Mucosa of stomach (tissue), 1 donor: ENCODE measurements around the gene ERICH6B.

Source experiments
- H3K27me3 ChIP-seq: one replicate; pipeline ENCODE4 v1.7.0; 2013; ENCODE audit warnings: mild to moderate bottlenecking, low read length; ENCODE audit not compliant: control insufficient read depth, insufficient read depth
- H3K36me3 ChIP-seq: one replicate; pipeline ENCODE4 v1.7.0; 2013; ENCODE audit warnings: low read length; ENCODE audit not compliant: control insufficient read depth, insufficient read depth
- H3K4me1 ChIP-seq: one replicate; pipeline ENCODE4 v1.7.0; 2013; ENCODE audit warnings: mild to moderate bottlenecking, low read length; ENCODE audit not compliant: control insufficient read depth, insufficient read depth
- H3K4me3 ChIP-seq: one replicate; pipeline ENCODE4 v1.7.0; 2013; ENCODE audit warnings: low read length
- H3K9ac ChIP-seq: one replicate; pipeline ENCODE4 v1.7.0; 2013; ENCODE audit warnings: mild to moderate bottlenecking, low read length, moderate library complexity
- H3K9me3 ChIP-seq: one replicate; pipeline ENCODE4 v1.7.0; 2013; ENCODE audit warnings: mild to moderate bottlenecking, low read length, moderate library complexity; ENCODE audit not compliant: control insufficient read depth
- donor health status: Pancreatic carcinoma.

ERICH6B gene

GRCh38 chr13:45628094-45628493, 12.6 kb upstream of the ERICH6B start:
- Histone ChIP-seq H3K4me1 (no peaks in the 10 kb centered on the region), H3K36me3 (no peaks in the 10 kb centered on the region)

GRCh38 chr13:45627656-45628055, 12.1 kb upstream of the ERICH6B start:
- H3K9me3 ChIP-seq: no peaks in the 10 kb centered on the region
- no peak overlapping the region for H3K4me3 ChIP-seq
- H3K9ac ChIP-seq: no peak overlapping the region
- no peaks in the 10 kb centered on the region for H3K4me1 ChIP-seq
- H3K27me3 ChIP-seq: peaks cover 8% of the 10 kb centered on the region
- no peaks in the 10 kb centered on the region for H3K36me3 ChIP-seq

More at GRCh38 chr13:45628094-45628493, 12.6 kb upstream of the ERICH6B start:
- H3K9me3 ChIP-seq: no peaks in the 10 kb centered on the region
- no peak overlapping the region for H3K9ac ChIP-seq
- peaks cover 4% of the 10 kb centered on the region for H3K27me3 ChIP-seq
- no peak overlapping the region for H3K4me3 ChIP-seq

- no peaks in the 10 kb centered on the region for H3K4me1 ChIP-seq
- peaks cover 9% of the 10 kb centered on the region for H3K27me3 ChIP-seq
- H3K9me3 ChIP-seq: no peaks in the 10 kb centered on the region
- no peaks in the 10 kb centered on the region for H3K36me3 ChIP-seq
- H3K9ac ChIP-seq: no peak overlapping the region
- H3K4me3 ChIP-seq: no peak overlapping the region
Measured at GRCh38 chr13:45626731-45627374, 11.3 kb upstream of the ERICH6B start.

- no peak overlapping the region for H3K4me3 ChIP-seq
- H3K9me3 ChIP-seq: no peaks in the 10 kb centered on the region
- no peak overlapping the region for H3K9ac ChIP-seq
- H3K4me1 ChIP-seq: no peaks in the 10 kb centered on the region
- peaks cover 14% of the 10 kb centered on the region for H3K27me3 ChIP-seq
- no peaks in the 10 kb centered on the region for H3K36me3 ChIP-seq
Measured at GRCh38 chr13:45623516-45624090, 8.1 kb upstream of the ERICH6B start.

- no peaks in the 10 kb centered on the region for H3K9me3 ChIP-seq
- no peak overlapping the region for H3K4me3 ChIP-seq
- H3K4me1 ChIP-seq: no peaks in the 10 kb centered on the region
- peaks cover 14% of the 10 kb centered on the region for H3K27me3 ChIP-seq
- no peak overlapping the region for H3K9ac ChIP-seq
- no peaks in the 10 kb centered on the region for H3K36me3 ChIP-seq
Measured at GRCh38 chr13:45621950-45622349, 6.4 kb upstream of the ERICH6B start.

- H3K4me3 ChIP-seq: no peak overlapping the region
- H3K9ac ChIP-seq: no peak overlapping the region
- no peaks in the 10 kb centered on the region for H3K9me3 ChIP-seq
- no peaks in the 10 kb centered on the region for H3K36me3 ChIP-seq
- H3K27me3 ChIP-seq: no peaks in the 10 kb centered on the region
- no peaks in the 10 kb centered on the region for H3K4me1 ChIP-seq
Measured at GRCh38 chr13:45607931-45608330, 7.6 kb downstream of the ERICH6B start.

- Histone ChIP-seq H3K36me3 (no peaks in the 10 kb centered on the region), H3K9me3 (no peaks in the 10 kb centered on the region), H3K9ac (no peak overlapping the region), H3K4me3 (no peak overlapping the region), H3K4me1 (no peaks in the 10 kb centered on the region), H3K27me3 (no peaks in the 10 kb centered on the region)
Measured at GRCh38 chr13:45604892-45605291, 10.6 kb downstream of the ERICH6B start.

GRCh38 chr13:45603338-45603737, 12.2 kb downstream of the ERICH6B start:
- Histone ChIP-seq H3K4me3 (no peak overlapping the region), H3K9me3 (no peaks in the 10 kb centered on the region), H3K36me3 (no peaks in the 10 kb centered on the region), H3K9ac (no peak overlapping the region), H3K27me3 (no peaks in the 10 kb centered on the region), H3K4me1 (no peaks in the 10 kb centered on the region)

GRCh38 chr13:45602183-45603170, 13.1 kb downstream of the ERICH6B start:
- no peaks in the 10 kb centered on the region for H3K36me3 ChIP-seq
- no peak overlapping the region for H3K4me3 ChIP-seq
- H3K4me1 ChIP-seq: no peaks in the 10 kb centered on the region
- H3K9ac ChIP-seq: no peak overlapping the region
- H3K9me3 ChIP-seq: no peaks in the 10 kb centered on the region
- no peaks in the 10 kb centered on the region for H3K27me3 ChIP-seq

GRCh38 chr13:45601680-45602079, 13.9 kb downstream of the ERICH6B start:
- Histone ChIP-seq H3K27me3 (no peaks in the 10 kb centered on the region), H3K4me1 (no peaks in the 10 kb centered on the region), H3K9ac (no peak overlapping the region), H3K4me3 (no peak overlapping the region), H3K36me3 (no peaks in the 10 kb centered on the region), H3K9me3 (no peaks in the 10 kb centered on the region)

GRCh38 chr13:45598597-45598996, 16.9 kb downstream of the ERICH6B start:
- Histone ChIP-seq H3K36me3 (no peaks in the 10 kb centered on the region), H3K4me3 (no peak overlapping the region), H3K4me1 (no peaks in the 10 kb centered on the region), H3K9me3 (no peaks in the 10 kb centered on the region), H3K27me3 (no peaks in the 10 kb centered on the region), H3K9ac (no peak overlapping the region)
